GM12801 (cell line): ENCODE results near the gene THRA.

ENCODE experiments used
- CTCF ChIP-seq: IDR thresholded peaks from one replicate; pipeline ENCODE4 v1.5.1; 2011; ENCODE audit warnings: control low read depth; ENCODE audit not compliant: insufficient read length; ENCODE audit errors: extremely low read depth

Gene THRA

GRCh38 chr17:40032322-40033320 lies 30.1 kb upstream of the THRA start:
- no peak for TF ChIP-seq CTCF

DNA sequence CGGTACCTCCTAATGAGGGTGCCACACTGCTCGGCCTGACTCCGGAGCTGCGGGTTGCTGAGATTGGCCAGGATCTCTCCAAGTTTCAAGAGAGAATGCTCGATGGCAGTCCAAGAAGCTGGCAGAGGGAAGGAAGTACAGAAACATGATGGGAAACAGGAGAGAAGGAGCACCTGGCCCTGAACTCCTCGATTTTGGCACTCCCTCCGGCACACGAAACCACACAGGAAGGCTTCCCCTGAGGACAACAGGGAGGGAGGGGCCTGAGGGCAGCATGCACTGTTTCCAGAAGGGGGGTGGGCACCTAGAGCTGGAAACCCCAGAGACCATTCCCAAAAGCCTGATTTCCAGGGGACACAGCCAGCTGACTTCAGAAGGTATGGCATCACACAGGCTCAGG lies 29.4 kb upstream of the THRA start:
- no peak for TF ChIP-seq CTCF

DNA sequence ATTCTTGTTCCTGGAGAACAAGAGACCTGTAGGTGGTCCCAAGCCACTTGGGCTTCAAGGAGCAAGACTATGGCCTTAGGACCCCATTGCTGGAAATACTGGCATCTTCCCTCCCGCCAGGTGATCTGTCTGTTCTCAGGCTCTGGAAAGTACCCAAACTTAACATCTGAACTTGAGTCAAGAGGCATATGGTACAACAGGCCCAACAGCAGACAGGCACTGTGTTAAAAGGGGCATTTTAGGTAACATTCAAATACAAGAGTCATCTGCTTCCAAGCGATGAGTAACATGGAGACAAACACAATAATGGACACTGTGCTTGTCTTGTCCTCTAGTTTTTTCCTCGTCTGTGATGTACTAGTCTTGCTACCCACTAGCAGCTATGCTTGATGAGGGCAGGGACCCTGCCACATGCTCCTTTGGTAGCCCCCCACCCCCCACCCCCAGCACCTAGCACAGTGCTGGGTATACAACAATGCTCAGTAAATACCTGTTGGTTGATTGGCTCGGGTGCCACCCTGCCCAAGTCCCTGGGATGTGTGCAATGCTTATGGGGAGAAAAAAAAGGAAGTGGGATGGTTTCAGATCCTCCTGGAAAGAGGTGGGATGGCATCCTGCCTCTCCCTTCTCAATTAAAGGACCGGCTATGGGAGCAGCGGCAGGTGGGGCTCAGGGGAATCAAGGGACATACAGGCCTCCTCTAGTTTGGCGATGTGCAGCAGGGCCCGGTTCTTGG lies 28.2 kb upstream of the THRA start:
- TF ChIP-seq CTCF = no peak

DNA sequence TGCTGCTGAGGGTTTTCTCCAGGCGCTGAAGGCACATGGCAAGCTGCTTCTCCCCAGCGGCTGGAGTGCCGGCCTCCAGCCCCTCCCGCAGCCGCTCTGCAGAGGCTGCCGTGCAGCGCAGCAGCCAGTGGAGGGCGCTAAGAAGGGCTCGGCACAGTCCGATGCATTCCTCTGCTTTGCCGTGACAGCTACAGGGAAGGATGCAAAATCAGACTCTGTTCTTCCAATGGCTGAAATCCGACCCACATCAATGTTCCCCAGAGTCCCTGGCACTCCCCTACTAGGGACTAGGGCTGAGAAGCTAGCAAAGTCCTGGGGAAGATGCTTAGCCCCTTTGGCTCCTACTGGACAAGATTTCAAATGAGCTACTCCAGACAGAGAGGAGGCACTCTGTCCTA lies 27.6 kb upstream of the THRA start:
- TF ChIP-seq CTCF = no peak

GRCh38 chr17:40038882-40039513 lies 23.8 kb upstream of the THRA start:
- no peak for TF ChIP-seq CTCF

GRCh38 chr17:40041196-40041595 lies 21.6 kb upstream of the THRA start:
- no peak for TF ChIP-seq CTCF

DNA sequence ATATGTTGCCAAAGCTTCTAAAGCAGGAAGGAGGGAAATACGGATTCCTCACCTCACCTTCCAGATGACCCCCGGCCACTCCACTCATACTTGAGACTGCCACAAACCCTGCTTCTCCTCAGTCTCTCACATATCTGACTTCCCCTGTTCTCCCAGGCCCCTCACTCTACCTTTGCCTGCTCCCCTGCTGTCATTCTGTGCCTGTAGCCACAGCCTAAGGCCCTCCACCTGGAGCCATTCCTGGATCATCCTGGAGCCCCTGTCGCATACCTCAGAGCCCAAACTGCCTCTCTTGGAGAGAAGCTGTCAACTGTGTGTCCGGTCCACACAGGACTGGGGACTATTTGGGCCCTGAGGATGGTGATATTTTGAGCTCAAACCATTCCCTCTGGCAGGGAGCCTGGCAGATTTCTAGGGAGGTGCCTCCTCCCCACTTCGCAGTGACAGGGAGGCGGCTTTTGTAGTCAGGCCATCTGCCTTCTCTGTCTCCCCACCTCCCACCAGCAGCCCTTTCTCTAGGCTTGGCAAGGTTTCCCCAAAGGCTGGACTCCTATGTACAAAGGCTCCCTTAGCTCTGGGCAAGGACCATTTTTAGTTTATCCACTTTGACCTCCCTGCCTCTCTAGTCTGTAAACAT lies 6.3 kb upstream of the THRA start:
- no peak for TF ChIP-seq CTCF
